ENCODE results near the gene ASPSCR1. TPM values are rescaled to one million over a fixed set of nuclear protein-coding genes. Genes with fewer than 3 reads are reported as not detected.

ASPSCR1 gene
- total RNA-seq, 4 donors from 2014 or later: 24.0 to 44.7 (median 32.0) TPM

- no peaks in the 10 kb centered on the region for H3K36me3 ChIP-seq
- no peaks in the 10 kb centered on the region for H3K9me3 ChIP-seq
- TF ChIP-seq POLR2A (IDR thresholded peaks at IDR 0.05) (no peak), CTCF (IDR thresholded peaks at IDR 0.05 in 4 of 5, conservative IDR thresholded peaks at IDR 0.05 in 1 of 5) (no peak)
- H3K4me1 ChIP-seq: peaks cover 12 to 23% of the 10 kb centered on the region in 2 donors
- peak overlapping the region in 2 of 4 donors; percentile 34 to 50 for H3K27ac ChIP-seq
- H3K4me3 ChIP-seq: peak overlapping the region; percentile 40 to 54 (median 48)
- DNase-seq (no peak), ATAC-seq (peak in 1 of 2 donors; percentile 3)
- in situ Hi-C loops (cut with MboI; ENCODE audit: low sequenced_read_pairs in 4 of 4) (loop anchor here in 1 of 4 donors (5.0 kb wide), 1 partner anchor 62 kb away; the partner anchor contains the start of genes CENPX and LRRC45), intact Hi-C loops (cut with DNase I; ENCODE audit: low total_unique reads) (no loop called here)
- H3K27me3 ChIP-seq: peaks cover 7 to 21% (median 19%) of the 10 kb centered on the region in 3 donors
Measured at GRCh38 chr17:81960130-81960958, 17.1 kb upstream of the ASPSCR1 start.

- no peak for TF ChIP-seq POLR2A (IDR thresholded peaks at IDR 0.05)
- peak in 3 of 5 experiments; percentile 19 to 53 (median 39) for TF ChIP-seq CTCF (IDR thresholded peaks at IDR 0.05 in 4 of 5, conservative IDR thresholded peaks at IDR 0.05 in 1 of 5)
- Histone ChIP-seq H3K9me3 (no peaks in the 10 kb centered on the region), H3K4me1 (peaks cover 12 to 23% of the 10 kb centered on the region in 2 donors), H3K36me3 (no peaks in the 10 kb centered on the region), H3K27ac (peak within 1 kb of the TSS; percentile 61 to 90 (median 82)), H3K4me3 (peak within 1 kb of the TSS; percentile 40 to 54 (median 48)), H3K27me3 (peaks cover 7 to 21% (median 19%) of the 10 kb centered on the region in 3 donors)
- ATAC-seq (peak in 1 of 2 donors; percentile 47), DNase-seq (peak in 1 of 2 donors; percentile 39)
- in situ Hi-C loops (cut with MboI; ENCODE audit: low sequenced_read_pairs in 4 of 4): loop anchor here in 1 of 4 donors (5.0 kb wide), 1 partner anchor 61 kb away; the partner anchor contains the start of genes CENPX and LRRC45
- intact Hi-C loops (cut with DNase I; ENCODE audit: low total_unique reads): no loop called here
Measured at GRCh38 chr17:81961087-81961511, 16.3 kb upstream of the ASPSCR1 start, which contains the start of gene NOTUM. TSS of gene NOTUM (minus strand) at chr17:81961187. CDS start at chr17:81960909, 278 bp downstream.

- in situ Hi-C loops (cut with MboI; ENCODE audit: low sequenced_read_pairs in 4 of 4): loop anchor here in 1 of 4 donors (5.0 kb wide), 1 partner anchor 60 kb away; the partner anchor contains the start of genes CENPX and LRRC45
- ATAC-seq: peak in 1 of 2 donors; percentile 11
- Histone ChIP-seq H3K27me3 (peaks cover 7 to 21% (median 19%) of the 10 kb centered on the region in 3 donors), H3K4me1 (peaks cover 12 to 23% of the 10 kb centered on the region in 2 donors), H3K9me3 (no peaks in the 10 kb centered on the region), H3K4me3 (peak overlapping the region; percentile 4 to 46 (median 28)), H3K27ac (peak overlapping the region; percentile 61 to 90 (median 82)), H3K36me3 (no peaks in the 10 kb centered on the region)
- intact Hi-C loops (cut with DNase I; ENCODE audit: low total_unique reads): loop anchor here (2.0 kb wide), 1 partner anchor 15 kb away; the partner anchor contains the start of gene ASPSCR1
- TF ChIP-seq POLR2A (IDR thresholded peaks at IDR 0.05) (peak; percentile 11 to 53), CTCF (IDR thresholded peaks at IDR 0.05 in 4 of 5, conservative IDR thresholded peaks at IDR 0.05 in 1 of 5) (no peak)
- DNase-seq: no peak
Measured at GRCh38 chr17:81961521-81962498, 15.6 kb upstream of the ASPSCR1 start.
